Smooth muscle cell (in vitro differentiated cells): Measurements from ENCODE around the gene MARCHF10. TPM values are rescaled to one million over a fixed set of nuclear protein-coding genes. Genes with fewer than 3 reads are reported as not detected.

Experiments used
- DNase-seq: peaks from one replicate; lab custom pipeline; 2025; ENCODE audit not compliant: unreplicated experiment; lab: John Stamatoyannopoulos, UW
- H2AFZ ChIP-seq: fragments of 200-600 bp; sonication (generic); 2 replicates; pipeline ENCODE4 v1.6.0; 2016; ENCODE audit warnings: antibody characterized with exemption, low read depth, mild to moderate bottlenecking
- H3F3A ChIP-seq: fragments of 200-600 bp; sonication (generic); 2 replicates; pipeline ENCODE4 v1.6.0; 2017; ENCODE audit warnings: antibody characterized with exemption, low read depth
- H3K27ac ChIP-seq: fragments of 200-600 bp; sonication (generic); 2 replicates; pipeline ENCODE4 v1.5.1; 2016; ENCODE audit warnings: low read depth, mild to moderate bottlenecking
- H3K27me3 ChIP-seq: fragments of 200-600 bp; sonication (generic); 2 replicates; pipeline ENCODE4 v1.6.1; 2016; ENCODE audit warnings: low read depth, mild to moderate bottlenecking
- H3K36me3 ChIP-seq: fragments of 200-600 bp; sonication (generic); 2 replicates; pipeline ENCODE4 v1.5.1; 2016; ENCODE audit warnings: low read depth
- H3K4me1 ChIP-seq: fragments of 200-600 bp; sonication (generic); 2 replicates; pipeline ENCODE4 v1.5.1; 2016; ENCODE audit warnings: low read depth
- H3K4me2 ChIP-seq: fragments of 200-600 bp; sonication (generic); 2 replicates; pipeline ENCODE4 v1.6.0; 2016; ENCODE audit warnings: mild to moderate bottlenecking
- H3K4me3 ChIP-seq: fragments of 200-600 bp; sonication (generic); 2 replicates; pipeline ENCODE4 v1.5.1; 2016; ENCODE audit warnings: mild to moderate bottlenecking
- H3K79me2 ChIP-seq: fragments of 200-600 bp; sonication (generic); 2 replicates; pipeline ENCODE4 v1.6.0; 2016; ENCODE audit warnings: low read depth, mild to moderate bottlenecking
- H3K9ac ChIP-seq: fragments of 200-600 bp; sonication (generic); 2 replicates; pipeline ENCODE4 v1.6.0; 2016; ENCODE audit warnings: low read depth
- H3K9me3 ChIP-seq: fragments of 200-600 bp; sonication (generic); replicated peaks from 2 replicates; pipeline ENCODE4 v1.5.1; 2016; ENCODE audit warnings: low read depth
- H4K20me1 ChIP-seq: fragments of 200-600 bp; sonication (generic); 2 replicates; pipeline ENCODE4 v1.6.0; 2016; ENCODE audit warnings: low read depth
- CTCF ChIP-seq: fragments of 200-600 bp; sonication (generic); IDR thresholded peaks from 2 replicates; pipeline ENCODE4 v1.5.1; 2017; ENCODE audit warnings: borderline replicate concordance, mild to moderate bottlenecking, antibody characterized with exemption; ENCODE audit not compliant: insufficient read depth, poor library complexity, severe bottlenecking
- WGBS: methylation state at CpG from one replicate; pipeline ENCODE4 v1.1.7; 2016; ENCODE audit warnings: low lambda C conversion rate; 5-methylcytosine and 5-hydroxymethylcytosine counted together
- polyA plus RNA-seq: library from polyadenylated mRNA; unstranded; fragments of >200 nt; fragmentation: Nextera tagmentation; extraction: Ambion mirVana; gene quantifications from 2 replicates; pipeline ENCODE4 v1.2.1, GENCODE V29; 2016
- total RNA-seq: library from RNA; depleted of rRNA; stranded (reverse); fragments of >200 nt; gene quantifications from 2 replicates; pipeline ENCODE4 v1.2.3, GENCODE V29; 2014

The MARCHF10 gene
- total and polyA plus RNA-seq, 2 experiments from 2014 or later = not detected

DNA sequence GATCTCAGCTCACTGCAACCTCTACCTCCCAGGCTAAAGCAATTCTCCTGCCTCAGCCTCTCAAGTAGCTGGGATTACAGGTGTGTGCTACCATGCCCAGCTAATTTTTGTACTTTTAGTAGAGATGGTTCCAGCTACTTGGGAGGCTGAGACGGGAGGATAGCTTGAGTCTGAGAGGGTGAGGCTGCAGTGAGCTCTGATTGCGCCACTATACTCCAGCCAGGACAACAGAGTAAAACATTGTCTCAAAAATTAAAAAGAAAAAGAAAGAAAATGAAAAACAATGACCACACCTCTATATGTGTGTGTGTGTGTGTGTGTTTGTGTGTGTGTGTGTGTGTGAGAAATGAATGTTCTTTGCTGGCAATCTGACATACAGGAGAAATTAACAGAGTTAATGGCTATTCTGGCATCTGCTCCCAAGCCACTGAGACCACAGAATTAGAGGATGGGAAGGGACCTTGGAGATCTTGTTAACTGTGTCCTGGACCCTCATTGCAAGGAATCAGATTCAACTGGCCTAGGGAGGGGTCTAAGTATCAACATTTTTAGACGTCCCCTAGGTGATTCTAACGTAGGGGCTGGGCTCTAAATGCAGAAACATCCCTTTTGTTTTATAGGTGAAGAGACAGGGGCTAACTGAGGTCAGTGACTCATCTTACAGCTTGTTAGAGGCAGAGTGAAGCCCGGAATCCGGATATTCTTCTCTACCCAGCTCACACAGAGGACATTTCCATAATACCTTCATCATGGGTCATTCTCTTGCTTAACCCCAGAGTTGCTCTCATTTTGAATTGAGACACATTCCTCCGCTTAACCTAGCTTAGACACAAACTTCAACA, 16.4 kb upstream of the MARCHF10 start:
- H3K27ac ChIP-seq = peak overlapping the region; percentile 83
- no peak overlapping the region for H3K4me3 ChIP-seq
- H3K27me3 ChIP-seq = no peaks in the 10 kb centered on the region
- H3K36me3 ChIP-seq = no peaks in the 10 kb centered on the region
- H3K4me2 ChIP-seq = peak overlapping the region; percentile 73
- H4K20me1 ChIP-seq = no peaks in the 10 kb centered on the region
- DNase-seq = no peak
- peak overlapping the region; percentile 56 for H3K9ac ChIP-seq
- H3K4me1 ChIP-seq = peaks cover 29% of the 10 kb centered on the region
- no peak for TF ChIP-seq CTCF
- H3F3A ChIP-seq = peaks cover 15% of the 10 kb centered on the region
- no peak overlapping the region for H2AFZ ChIP-seq
- H3K79me2 ChIP-seq = no peaks in the 10 kb centered on the region
- H3K9me3 ChIP-seq = no peaks in the 10 kb centered on the region
- 22% methylated on average over 7 of the region's 7 CpGs for WGBS

- no peak overlapping the region for H3K9ac ChIP-seq
Observed at GRCh38 chr17:62823111-62823893, 15.2 kb upstream of the MARCHF10 start.

GRCh38 chr17:62822080-62822904, 14.2 kb upstream of the MARCHF10 start:
- H3K9ac ChIP-seq = peak overlapping the region; percentile 55
- H3K4me3 ChIP-seq = no peak overlapping the region
- no peaks in the 10 kb centered on the region for H4K20me1 ChIP-seq
- peak overlapping the region; percentile 99 for H3K27ac ChIP-seq
- TF ChIP-seq CTCF = no peak
- H3F3A ChIP-seq = peaks cover 26% of the 10 kb centered on the region
- 66% methylated on average over 11 of the region's 11 CpGs for WGBS
- H2AFZ ChIP-seq = no peak overlapping the region
- no peaks in the 10 kb centered on the region for H3K36me3 ChIP-seq
- no peaks in the 10 kb centered on the region for H3K79me2 ChIP-seq
- no peak for DNase-seq
- no peaks in the 10 kb centered on the region for H3K27me3 ChIP-seq
- H3K4me1 ChIP-seq = peaks cover 31% of the 10 kb centered on the region
- H3K9me3 ChIP-seq = no peaks in the 10 kb centered on the region
- no peak overlapping the region for H3K4me2 ChIP-seq

More at GRCh38 chr17:62823111-62823893, 15.2 kb upstream of the MARCHF10 start:
- no peaks in the 10 kb centered on the region for H3K36me3 ChIP-seq
- H3K4me2 ChIP-seq = no peak overlapping the region
- no peaks in the 10 kb centered on the region for H3K27me3 ChIP-seq
- peak overlapping the region; percentile 99 for H3K27ac ChIP-seq
- no peaks in the 10 kb centered on the region for H3K79me2 ChIP-seq
- H3K4me1 ChIP-seq = peaks cover 35% of the 10 kb centered on the region
- peaks cover 26% of the 10 kb centered on the region for H3F3A ChIP-seq
- no peak overlapping the region for H2AFZ ChIP-seq
- 88% methylated on average over 8 of the region's 8 CpGs for WGBS
- H4K20me1 ChIP-seq = no peaks in the 10 kb centered on the region
- DNase-seq = no peak
- no peak for TF ChIP-seq CTCF
- no peak overlapping the region for H3K4me3 ChIP-seq
- no peaks in the 10 kb centered on the region for H3K9me3 ChIP-seq
